ACHN (cell line): ENCODE data around the gene EPHB2.
A peak's percentile ranks its signal among the peaks of the same experiment; 100 is the strongest.

Experiments
- DNase-seq: peaks from one replicate; pipeline ENCODE4 v3.0.0-alpha.2; 2015
- in situ Hi-C: cut with HindIII; loops from 2 replicates; pipeline ENCODE4 v1.10.0; 2017; ENCODE audit warnings: low sequenced_read_pairs, low pct_ligation_motif_present, low pct_unique_long_range_greater_than_20kb

EPHB2 gene

DNA sequence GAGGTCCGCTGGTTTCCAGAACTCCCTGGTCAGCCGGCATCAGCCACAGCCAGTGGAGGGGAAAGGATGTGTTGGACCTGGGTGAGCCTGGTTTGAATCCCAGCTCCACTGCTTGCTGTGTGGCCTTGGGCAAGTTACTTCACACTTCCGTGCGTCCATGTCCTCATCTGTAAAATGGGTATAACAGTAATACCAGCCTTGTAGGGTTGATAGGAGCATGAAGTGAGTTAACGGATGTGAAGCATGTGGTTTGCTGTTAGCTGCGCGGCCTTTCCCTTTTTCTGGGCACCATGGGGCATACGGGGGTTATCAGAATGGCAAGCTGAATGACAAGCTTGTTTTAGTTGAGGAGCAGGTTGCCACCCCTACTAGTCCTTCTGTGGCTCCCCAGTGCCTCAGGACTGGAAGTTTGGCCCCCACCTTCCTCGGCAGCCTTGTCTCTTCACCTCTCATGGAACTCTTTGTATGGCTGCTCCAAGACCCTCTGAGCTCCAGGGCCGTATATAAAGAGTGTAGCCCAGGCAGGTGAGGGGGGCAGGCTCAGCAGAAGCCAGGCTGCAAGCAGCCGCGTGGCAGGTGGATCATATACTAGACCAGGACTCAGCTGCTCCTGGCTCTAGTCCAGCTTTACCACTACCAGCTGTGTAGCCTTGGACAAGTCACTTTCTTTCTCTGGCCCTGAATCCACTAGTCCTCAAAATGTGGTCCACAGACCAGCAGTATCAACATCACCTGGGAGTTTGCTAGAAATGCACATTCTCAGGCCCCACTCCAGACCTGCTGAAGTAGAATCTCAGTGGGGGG is 166.7 kb downstream of the EPHB2 start:
- in situ Hi-C loops: no loop called here

DNA sequence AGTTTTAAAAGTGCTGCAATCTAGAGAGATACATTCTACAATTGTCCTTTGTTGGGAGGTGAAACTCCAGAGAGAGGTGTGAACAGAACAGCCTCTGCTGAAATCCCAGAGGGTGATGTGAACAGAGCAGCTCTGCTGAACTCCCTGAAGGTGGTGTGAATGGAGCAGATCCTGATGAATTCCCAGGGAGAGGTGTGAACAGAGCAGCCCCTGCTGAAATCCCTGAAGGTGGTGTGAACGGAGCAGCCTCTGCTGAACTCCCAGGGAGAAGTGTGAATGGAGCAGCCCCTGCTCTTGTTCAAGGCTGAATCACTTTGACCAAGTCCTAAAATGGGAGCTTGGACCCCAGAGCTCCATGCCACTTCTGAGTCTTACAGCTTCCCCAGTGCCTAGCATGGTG is 167.3 kb downstream of the EPHB2 start:
- DNase-seq: no peak
- in situ Hi-C loops: no loop called here

More for the DNA sequence above, 166.7 kb downstream of the EPHB2 start:
- DNase-seq: no peak

DNA sequence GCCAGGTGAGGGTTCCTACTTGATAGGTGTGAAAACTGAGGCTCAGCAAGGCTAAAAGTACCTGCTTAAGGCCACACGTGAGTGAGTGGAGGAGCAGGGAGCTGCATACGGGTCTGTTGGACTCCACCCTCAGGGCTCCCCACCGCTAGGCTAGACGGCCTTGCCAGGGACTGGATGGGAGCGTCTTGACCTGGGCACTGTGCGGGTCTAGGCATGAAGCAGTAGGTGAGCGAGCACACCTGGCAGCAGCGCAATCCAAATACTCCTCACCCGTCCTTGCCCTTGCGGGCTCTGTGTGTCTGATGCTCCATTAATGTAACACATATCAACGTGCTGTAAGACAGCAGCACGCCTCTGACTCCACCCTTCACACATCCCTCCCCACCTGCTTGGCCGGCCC is 168.0 kb downstream of the EPHB2 start:
- in situ Hi-C loops: no loop called here
- no peak for DNase-seq

GRCh38 chr1:22879445-22879844 is 168.8 kb downstream of the EPHB2 start:
- no peak for DNase-seq
- in situ Hi-C loops: no loop called here

DNA sequence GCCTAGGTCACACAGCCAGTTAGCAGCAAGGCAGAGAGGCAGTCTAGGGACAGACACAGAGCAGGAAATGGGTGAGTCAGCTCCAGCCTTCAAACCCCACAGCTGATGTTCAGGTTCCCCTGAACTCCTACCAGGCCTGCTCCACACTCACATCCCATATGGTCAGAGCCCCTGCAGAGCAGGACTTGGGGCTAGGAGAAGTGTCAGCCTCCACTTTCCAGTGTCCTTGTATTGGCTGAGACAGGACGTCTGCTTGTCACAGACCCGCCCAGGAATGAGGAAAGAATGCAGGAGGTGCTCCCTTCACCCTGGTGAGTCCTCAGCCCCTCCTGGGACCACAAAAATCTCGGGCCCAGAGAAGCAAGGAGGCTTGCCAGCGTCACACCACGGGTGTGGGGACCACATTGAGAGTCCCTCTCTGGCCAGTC is 169.5 kb downstream of the EPHB2 start:
- no peak for DNase-seq
- in situ Hi-C loops: no loop called here

DNA sequence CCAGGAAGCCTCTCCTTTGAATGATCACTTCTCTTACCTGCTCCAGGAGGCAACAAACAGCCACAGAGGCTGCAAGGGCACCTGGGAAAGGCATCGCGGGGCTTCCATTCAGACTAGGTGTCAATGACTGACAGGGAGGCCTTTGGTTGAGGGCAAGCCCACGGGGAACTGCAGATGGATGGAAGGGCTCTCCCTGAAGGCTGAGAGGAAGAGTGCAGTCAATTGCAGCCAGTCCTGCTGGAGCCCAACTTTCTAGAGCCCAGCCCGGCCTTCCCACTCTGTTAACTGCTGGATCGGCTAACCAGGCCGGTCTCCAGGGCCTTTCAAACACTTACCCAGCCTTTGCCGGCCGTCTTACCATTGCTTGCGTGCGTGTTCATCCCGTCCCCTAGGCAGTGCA is 172.8 kb downstream of the EPHB2 start:
- no peak for DNase-seq
- in situ Hi-C loops: no loop called here

GRCh38 chr1:22884806-22885530 is 174.3 kb downstream of the EPHB2 start:
- no peak for DNase-seq
- in situ Hi-C loops: no loop called here

DNA sequence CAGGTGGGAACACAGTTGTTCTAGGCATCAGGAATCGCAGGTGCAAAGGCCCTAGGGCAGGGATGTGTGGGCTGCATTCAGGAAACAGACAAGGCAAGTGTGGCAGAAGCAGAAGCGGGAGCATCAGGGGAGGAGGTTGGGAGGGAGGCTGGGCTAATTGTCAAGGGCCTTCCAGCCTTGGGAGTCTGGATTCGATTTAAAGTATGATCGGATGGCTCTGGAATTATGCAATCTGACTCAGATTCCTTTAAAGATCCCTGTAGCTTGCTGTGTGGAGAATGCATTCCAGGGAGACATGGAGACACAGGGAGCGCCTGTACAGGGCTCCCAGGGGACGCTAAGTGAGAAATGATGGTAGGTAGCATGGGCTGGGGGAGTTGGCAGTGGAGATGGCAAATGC is 175.6 kb downstream of the EPHB2 start:
- no peak for DNase-seq
- in situ Hi-C loops: no loop called here

GRCh38 chr1:22887491-22887890 is 176.9 kb downstream of the EPHB2 start:
- in situ Hi-C loops: no loop called here
- no peak for DNase-seq

DNA sequence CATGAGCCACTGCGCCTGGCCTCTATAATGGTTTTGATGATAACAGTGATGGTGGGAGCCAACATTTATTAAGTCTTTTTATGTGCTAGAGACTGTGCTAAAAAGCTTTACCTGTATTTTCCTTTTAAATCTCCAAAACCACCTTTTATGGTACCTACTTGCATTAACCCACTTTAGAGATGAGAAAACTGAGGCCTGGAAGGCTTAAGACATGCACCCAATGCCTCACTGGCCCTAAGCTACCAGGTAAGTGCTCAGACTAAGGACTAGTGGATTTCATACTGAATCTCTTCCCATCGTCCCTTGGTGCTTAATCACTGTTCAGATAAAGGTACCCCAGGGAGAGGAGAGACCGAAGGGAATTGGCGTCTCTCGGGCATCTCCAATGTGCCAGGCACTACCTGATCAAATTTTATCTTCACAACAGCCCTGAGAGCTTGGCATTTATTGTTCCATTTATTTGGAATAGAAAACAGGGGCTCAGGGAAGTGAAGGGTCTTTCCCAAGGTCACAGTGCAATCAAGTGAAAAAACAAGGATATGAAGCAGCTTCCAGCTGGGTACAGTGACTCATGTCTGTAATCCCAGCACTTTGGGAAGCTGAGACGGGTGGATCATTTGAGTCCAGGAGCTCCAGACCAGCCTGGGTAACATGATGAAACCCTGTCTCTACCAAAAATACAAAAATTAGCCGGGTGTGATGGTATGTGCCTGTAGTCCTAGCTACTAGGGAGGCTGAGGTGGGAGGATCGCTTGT is 177.9 kb downstream of the EPHB2 start:
- in situ Hi-C loops: no loop called here
- peak; percentile 50 for DNase-seq

DNA sequence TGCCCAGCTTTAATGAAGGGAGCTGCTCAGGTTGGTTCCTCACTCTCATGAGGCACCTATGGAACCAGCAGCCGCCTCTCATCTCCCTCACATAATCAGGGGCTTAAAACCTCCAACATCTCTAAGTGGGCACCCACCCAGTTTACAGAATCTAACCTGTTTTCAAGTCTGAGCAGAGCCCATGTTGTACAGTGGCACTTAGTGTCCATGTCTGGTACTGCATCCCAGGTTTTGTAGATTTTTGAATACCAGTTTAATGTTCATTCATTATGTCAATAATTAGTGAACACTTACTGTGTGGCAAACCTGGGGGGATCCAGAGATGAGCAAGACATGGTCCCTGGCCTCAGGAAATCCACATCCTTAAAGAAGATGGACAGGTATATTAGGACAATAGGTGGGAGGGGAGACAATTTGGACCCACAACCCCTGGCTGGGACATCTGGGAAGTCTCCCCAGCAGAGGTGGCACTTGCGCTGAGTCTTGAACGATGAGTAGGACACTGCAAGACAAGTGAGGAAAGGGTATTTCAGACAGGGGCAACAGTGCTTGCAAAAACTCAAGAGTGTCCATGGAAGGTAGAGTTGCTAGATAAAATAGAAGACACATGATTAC is 178.7 kb downstream of the EPHB2 start:
- DNase-seq: peak; percentile 48
- in situ Hi-C loops: no loop called here

DNA sequence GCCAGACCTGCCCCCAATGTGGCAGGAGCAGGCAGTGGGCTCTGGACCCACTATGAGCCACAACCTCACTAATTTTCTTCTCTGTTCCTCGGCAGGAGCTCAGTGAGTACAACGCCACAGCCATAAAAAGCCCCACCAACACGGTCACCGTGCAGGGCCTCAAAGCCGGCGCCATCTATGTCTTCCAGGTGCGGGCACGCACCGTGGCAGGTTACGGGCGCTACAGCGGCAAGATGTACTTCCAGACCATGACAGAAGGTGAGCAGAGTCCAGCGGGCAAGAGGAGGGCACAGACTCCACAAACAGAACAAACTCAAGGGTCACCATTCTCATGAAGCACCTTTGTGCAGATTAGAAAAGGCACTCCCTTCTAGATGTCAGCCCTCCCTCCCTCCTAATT is 182.2 kb downstream of the EPHB2 start:
- no peak for DNase-seq
- in situ Hi-C loops: no loop called here

DNA sequence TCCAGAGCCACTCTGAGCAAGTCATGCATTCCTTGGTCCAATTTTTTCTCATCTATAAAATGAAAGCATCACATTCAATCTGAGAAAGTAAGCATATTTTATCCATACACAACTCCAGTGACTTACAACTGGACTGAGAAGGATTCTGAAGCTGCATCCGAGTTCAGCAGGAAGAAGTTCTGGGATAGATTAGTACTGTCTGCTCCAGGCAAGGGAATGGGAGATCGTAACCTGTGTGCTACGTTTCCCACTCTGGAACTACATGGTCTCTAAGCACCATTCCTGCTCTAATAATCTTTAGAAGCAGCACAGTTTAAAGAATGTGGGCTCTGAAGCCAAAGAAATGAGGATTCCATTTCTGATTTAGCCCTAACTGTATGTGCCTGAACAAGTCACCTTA is 182.7 kb downstream of the EPHB2 start:
- DNase-seq: no peak
- in situ Hi-C loops: no loop called here

- DNase-seq: no peak
- in situ Hi-C loops: no loop called here
Observed at GRCh38 chr1:22895357-22895756, 184.7 kb downstream of the EPHB2 start.

GRCh38 chr1:22896184-22896583 is 185.5 kb downstream of the EPHB2 start:
- no peak for DNase-seq
- in situ Hi-C loops: no loop called here

GRCh38 chr1:22900451-22900850 is 189.8 kb downstream of the EPHB2 start:
- in situ Hi-C loops: no loop called here
- DNase-seq: no peak

DNA sequence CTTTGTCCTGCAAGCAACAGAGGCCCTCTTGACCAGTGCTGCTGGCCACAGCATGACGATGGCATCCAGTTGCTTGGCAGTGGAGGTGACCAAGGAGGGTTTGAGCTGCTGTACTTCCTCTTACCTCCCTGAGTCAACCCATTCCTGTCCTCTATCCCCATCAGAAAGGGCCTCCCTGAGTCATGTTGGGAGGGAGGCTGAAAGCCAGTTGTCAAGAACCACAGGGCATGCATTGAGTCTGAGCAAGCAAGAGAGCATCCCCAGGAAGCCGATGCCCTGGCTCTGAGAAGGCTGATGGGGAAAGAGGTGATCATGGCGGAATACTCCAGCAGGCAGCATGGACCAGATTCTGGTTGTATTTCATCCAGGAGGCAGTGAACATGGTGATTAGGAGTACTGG is 192.5 kb downstream of the EPHB2 start:
- no peak for DNase-seq
- in situ Hi-C loops: no loop called here

- no peak for DNase-seq
- in situ Hi-C loops: no loop called here
Observed at GRCh38 chr1:22906968-22907367, 196.3 kb downstream of the EPHB2 start.

GRCh38 chr1:22907528-22907927 is 196.9 kb downstream of the EPHB2 start:
- in situ Hi-C loops: no loop called here
- no peak for DNase-seq
